NB4 (cell line): ENCODE measurements around the gene VWA5B1.

Experiments
- MYC ChIP-seq: IDR thresholded peaks from 2 replicates; pipeline ENCODE4 v1.6.1; 2011; ENCODE audit warnings: low read depth, low read length
- POLR2A ChIP-seq: IDR thresholded peaks from 2 replicates; pipeline ENCODE4 v1.6.1; 2011; ENCODE audit warnings: mild to moderate bottlenecking; ENCODE audit not compliant: insufficient read length; ENCODE audit errors: extremely low read depth
- TF ChIP-seq, protein P1 (sequence below): IDR thresholded peaks from one replicate; pipeline ENCODE4 v1.5.1; 2012; ENCODE audit warnings: low read depth, low read length
- TF ChIP-seq, protein P2 (sequence below): IDR thresholded peaks from 2 replicates; pipeline ENCODE4 v1.6.1; 2011; ENCODE audit warnings: low read depth, low read length

GRCh38 chr1:20312310-20312709 is 21.6 kb downstream of the VWA5B1 start:
- TF ChIP-seq, protein P1, sequence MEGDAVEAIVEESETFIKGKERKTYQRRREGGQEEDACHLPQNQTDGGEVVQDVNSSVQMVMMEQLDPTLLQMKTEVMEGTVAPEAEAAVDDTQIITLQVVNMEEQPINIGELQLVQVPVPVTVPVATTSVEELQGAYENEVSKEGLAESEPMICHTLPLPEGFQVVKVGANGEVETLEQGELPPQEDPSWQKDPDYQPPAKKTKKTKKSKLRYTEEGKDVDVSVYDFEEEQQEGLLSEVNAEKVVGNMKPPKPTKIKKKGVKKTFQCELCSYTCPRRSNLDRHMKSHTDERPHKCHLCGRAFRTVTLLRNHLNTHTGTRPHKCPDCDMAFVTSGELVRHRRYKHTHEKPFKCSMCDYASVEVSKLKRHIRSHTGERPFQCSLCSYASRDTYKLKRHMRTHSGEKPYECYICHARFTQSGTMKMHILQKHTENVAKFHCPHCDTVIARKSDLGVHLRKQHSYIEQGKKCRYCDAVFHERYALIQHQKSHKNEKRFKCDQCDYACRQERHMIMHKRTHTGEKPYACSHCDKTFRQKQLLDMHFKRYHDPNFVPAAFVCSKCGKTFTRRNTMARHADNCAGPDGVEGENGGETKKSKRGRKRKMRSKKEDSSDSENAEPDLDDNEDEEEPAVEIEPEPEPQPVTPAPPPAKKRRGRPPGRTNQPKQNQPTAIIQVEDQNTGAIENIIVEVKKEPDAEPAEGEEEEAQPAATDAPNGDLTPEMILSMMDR: no peak
- TF ChIP-seq, protein P2, sequence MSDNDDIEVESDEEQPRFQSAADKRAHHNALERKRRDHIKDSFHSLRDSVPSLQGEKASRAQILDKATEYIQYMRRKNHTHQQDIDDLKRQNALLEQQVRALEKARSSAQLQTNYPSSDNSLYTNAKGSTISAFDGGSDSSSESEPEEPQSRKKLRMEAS: no peak
- TF ChIP-seq POLR2A (no peak), MYC (no peak)
